GM19240 (cell line): ENCODE data around the gene GORASP1.

ENCODE experiments used
- DNase-seq: peaks from one replicate; pipeline ENCODE4 v3.0.0; 2011; ENCODE audit warnings: low spot score; ENCODE audit not compliant: insufficient read length

The GORASP1 gene

DNA sequence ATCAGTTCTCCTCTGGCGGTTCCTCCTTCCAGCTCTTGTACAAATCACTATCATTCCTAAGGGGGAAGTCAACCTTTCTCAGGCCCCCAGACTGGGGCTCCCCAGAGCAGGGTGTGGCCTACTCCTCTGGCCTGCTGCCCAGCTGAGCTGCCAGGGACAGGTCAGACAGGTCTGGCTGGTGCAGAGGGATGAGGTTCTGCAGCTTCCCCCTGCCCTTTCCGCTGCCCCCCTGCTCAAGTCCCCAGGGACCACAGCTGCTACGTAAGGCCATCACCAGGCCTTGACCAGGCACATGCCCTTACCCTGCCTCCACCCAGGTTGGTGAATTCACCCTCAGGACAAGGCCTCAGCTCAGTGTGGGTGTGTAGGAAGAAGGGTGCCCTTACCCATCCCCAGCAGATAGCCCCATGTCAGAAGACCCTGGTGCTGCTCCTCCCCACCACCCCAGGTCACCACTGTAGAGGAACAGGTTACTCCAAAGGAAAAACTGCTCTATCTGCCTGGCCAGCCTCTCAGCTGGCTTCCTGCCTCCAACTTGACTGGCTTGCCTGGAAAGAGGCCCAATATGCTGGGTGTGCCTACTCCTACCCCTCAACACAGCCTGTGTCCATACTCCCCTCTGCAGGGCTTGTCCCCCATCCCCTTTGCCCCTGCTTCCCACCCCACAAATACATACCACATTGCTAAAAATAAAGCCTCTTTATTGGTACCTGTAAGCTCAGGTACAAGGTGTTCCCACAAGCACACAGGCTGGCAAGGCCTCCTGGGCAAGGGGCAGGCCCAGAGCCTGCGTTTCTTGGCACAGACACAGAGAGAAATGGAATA lies 34.0 kb upstream of the GORASP1 start:
- no peak for DNase-seq

DNA sequence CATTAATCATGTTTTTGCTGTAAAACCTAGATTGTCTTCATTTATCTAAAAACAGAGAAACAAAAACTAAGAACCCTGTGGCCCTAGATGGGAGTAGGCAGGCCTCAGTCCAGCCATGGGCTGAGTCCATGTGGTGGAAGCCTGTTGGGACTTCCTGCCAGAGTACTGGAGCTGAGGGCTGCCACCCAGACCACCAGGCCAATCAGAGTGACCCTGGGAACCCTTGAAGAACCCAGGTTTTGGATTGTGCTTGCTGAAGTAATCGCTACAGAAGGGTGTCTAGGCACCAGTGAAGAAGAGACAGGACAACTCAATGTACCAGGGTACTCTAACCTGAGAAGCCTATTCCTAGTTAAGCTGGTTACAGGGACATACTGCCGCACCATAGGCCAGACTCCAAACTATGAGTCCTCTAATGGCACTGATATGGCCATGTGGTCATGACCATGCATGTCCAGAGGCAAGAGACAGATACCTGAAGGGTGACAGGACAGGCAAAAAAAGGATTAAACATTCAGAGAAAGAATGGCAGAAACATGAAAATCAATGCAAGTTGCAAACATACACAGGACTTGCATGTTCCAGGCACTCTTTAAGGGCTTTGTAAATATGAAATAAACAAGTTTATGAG lies 33.0 kb upstream of the GORASP1 start:
- DNase-seq = no peak

DNA sequence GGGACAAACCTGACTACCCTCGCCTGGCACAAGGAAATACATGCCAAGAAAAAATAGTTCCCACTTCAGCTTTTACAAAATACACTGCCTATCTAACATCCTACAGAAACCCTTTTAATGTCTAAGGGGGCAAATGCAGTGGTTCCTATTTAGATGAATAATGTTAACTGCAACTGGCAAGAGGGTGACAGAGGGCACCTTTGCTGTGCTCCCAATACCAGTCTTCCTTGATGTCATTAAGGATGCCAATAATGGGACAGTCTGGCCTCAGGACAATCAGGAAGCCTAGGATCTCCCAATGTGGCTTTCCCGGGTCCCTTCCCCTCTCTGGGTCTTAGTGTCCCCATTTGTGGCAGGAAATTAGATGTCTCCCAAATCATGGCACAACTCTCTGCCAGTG lies 32.0 kb upstream of the GORASP1 start:
- no peak for DNase-seq

DNA sequence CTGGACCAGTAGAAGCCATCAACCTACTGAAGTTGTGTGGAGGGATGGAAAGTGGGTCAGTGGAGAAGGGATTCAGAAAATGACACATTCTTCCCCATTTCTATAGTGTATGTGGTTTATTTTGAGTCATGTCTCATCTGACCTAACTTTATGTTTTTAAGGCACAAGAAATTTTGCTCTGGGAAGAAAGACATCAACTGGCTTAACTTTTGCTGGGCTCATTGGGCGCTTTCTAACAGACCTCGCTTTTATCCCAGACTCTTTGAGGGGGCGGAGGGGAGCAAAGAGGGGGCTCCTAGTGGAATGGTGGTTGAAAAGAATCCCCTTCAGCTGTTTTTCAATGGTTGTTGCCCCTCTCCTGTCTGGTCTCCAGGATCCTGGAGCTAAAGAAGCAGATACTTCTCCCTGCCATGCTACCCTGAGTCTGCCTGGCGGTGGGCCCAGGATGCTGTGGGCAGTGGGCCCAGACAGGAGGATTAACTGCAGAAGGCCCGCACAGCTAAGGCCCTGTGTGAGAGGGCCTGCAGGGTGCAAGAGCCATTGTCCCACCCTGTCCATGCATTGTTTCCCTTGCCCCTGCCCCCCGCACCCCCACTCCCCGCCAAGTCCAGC lies 31.5 kb upstream of the GORASP1 start:
- no peak for DNase-seq

DNA sequence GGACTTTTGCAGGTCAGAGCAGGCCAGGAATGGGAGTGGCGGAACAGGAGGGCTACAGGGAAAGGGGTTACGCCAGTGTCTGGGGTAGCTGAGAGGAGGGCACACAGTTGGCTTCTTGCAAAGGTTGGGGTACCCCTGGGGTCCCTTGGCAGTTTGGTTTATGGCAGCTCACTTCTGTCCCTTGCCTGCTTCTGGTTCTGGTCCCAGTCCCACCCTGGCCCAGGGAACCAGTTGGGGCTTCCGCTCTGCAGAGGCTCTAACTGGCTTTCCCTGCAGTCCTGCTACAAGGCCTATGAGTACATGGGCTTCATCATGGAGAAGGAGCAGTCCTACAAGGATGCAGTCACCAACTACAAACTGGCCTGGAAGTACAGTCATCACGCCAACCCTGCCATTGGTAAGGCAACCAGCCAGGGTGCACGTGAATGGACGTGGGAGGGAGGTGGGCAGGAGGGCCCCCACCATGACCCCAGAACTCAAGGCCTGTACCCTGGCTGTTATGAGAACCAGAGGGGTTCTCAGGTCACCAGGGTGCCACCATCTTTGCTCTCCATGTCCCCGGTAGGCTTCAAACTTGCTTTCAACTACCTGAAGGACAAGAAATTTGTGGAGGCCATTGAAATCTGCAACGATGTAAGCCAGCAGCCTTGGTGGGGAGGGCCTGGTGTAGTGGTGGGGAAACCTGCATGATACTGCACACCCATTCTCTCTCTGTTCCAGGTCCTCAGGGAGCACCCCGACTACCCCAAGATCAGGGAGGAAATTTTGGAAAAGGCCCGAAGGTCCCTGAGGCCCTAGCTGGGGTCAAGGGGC lies 30.8 kb upstream of the GORASP1 start:
- no peak for DNase-seq

DNA sequence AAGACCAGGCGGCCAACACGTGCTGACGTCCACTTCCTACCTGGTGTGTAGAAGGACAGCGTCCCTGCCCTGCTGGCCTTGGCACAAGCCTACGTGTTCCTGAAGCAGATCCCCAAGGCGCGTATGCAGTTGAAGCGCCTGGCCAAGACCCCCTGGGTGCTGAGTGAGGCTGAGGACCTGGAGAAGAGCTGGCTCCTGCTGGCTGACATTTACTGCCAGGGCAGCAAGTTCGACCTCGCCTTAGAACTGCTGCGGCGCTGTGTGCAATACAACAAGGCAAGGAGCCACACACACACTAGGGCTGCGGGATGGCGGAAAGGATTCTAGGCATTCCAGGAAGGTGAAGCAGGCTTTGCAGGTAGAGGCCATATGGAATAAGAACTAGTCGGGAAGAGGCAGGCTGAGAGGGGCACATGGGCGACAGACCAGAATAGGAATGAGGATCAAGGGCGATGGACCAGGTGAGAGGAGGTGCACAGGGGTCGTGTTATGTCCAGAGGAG lies 30.1 kb upstream of the GORASP1 start:
- no peak for DNase-seq

DNA sequence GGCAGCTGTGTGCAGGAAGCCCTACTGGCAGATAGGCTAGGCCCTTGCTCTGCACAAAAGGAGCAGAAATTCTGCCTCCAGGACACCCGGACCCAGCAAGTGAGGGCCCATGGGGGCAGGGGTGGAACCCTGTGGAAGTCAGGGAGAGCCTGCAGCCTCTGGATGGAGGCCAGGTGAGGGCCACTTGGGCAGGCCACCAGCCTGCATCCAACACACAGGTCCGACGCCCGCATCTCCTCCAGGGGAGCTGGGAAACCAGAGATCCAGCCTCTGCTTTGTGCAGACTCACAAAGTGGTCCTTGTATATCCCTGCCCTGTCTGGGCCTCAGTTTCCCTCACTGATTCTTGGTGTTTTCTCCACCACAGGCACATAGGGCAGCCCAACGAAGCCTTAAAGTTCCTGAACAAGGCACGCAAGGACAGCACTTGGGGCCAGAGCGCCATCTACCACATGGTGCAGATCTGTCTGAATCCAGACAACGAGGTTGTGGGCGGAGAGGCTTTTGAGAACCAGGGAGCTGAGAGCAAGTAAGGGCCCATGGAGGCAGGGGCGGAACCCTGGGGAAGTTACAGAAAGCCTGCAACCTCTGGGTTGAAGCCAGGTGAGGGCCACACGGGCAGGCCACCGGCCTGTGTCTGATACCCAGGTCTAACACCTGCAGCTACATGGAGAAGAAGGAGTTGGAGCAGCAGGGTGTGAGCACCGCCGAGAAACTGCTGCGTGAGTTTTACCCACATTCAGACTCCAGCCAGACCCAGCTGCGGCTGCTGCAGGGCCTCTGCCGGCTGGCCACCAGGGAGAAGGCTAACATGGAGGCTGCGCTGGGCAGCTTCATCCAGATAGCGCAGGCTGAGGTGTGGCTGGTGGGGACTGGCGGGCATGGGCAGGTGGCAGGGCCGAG lies 29.4 kb upstream of the GORASP1 start:
- no peak for DNase-seq

DNA sequence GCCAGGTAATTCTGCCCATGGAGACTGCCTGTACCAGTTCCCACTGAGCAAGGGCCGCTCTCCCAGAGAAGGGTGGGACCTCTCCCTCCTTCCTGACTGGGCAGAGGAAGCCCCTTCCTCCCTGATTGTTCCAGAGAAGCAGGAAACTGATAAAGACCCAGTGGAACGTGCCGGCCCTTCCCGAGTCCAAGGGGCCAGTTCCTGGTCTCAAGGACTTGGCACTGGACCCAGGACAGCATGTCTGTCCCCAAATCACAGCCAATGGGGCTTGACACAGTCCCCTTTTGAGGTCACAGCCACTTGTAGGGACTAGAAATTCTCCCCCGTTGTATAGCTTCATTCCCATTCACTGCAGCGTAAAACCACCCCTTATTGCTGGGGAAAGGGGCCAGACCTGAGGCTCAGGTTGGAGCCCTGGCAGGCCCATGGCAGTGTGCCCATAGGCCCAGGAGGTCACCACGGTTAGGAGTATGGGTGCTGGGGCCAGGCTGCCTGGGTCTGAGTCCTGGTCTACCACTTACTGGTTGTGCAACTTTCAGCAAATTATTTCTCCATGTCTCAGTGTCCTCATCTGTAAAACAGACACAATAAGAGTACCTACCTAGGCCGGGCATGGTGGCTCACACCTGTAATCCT lies 27.9 kb upstream of the GORASP1 start:
- no peak for DNase-seq

DNA sequence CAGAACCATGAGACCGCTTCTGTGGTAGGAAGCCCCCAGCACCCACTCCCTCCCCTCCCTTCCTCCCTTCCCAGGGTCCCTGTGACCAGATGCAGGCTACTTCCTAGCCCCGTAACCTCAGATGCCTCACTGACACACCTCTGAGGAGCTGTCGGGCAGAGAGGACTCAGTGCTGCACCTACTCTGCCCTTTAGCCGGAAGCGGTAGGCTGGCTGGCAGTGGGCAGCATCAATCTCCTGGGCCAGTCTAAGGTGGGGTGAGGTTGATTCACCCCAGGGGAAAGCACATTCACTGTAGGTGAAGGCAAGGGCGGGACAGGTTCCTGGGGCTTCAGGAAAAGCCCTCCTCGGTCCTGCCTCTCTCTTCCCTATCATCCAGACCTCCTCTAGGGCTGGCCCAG lies 26.9 kb upstream of the GORASP1 start:
- DNase-seq = no peak

DNA sequence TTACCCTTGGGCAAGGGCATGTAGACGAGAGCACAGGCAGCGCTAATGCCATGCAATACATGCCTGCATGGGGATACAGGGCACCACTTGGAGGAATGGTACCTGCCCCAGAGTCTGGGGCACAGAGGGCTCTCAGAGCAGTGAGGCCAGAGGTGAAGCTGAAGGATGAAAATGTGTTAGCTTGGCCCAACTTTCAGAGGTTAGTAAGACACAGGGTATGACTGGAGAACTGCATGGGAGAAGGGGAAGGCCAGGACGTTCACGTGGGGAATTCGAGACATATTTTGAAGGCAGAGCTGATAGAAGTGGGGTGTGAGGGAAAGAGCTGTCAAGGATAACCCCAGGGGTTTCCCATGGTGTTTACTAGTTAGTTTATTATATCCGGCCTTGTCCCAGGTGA lies 26.4 kb upstream of the GORASP1 start:
- no peak for DNase-seq

DNA sequence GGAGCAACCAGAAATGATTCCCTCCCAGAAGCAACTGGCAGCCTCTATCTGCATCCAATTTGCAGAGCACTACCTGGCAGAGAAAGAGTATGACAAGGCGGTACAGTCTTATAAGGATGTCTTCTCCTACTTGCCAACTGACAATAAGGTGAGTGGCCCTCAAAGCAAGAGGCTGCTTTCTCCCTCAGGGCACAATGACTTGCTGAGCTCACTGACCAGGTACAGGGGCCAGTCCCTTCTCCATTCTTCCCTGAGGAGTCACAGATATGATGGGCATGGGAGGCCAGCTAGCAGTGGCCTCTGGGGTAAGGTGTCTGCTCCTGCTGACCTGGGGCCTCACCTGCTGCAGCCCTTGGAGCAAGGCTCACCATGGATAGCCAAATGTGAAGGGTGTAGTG lies 25.7 kb upstream of the GORASP1 start:
- no peak for DNase-seq

DNA sequence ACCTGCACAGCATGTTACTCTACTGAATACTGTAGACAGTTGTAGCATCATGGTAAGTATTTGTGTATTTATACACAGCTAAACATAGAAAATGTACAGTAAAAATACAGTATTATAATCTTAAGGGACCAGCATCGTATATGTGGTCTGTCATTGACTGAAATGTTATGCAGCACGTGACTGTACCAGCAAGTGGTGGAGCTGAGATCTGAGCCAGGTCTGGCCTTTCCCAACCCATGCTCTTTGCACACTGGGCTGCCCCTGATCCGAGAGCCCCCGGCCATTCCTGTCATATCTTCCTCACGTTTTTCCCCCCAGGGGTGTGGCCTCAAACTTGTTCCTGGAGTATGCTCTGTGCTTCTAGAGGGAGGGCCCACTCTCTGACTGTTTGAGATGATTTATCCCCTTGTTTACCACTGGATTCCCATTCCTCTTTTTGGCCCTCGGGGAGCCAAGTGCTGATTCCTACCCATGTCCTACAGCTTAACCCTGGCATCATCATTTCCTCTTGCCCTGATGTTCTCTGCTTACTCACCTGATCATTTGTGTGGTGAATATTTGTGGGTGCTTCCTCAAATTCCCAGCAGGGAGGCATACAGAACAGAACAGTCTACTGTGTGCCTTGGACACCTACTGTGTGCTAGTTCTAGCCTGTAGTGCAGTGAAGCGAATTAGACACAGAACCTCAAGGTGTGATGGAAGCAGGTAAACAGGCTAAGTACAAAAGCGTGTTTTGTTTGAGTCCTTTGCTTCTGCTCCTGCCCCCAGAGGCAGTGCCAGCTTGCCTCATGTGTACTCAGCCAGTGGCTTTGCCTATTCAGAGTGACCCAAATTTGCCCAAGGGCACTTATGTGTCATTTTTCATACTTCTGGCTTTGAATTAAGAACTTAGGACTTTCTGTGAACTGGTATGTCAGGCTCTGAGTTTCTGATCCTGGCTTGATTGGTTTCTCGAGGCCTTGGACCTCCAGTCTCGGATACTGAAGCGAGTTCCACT lies 25.0 kb upstream of the GORASP1 start:
- no peak for DNase-seq

DNA sequence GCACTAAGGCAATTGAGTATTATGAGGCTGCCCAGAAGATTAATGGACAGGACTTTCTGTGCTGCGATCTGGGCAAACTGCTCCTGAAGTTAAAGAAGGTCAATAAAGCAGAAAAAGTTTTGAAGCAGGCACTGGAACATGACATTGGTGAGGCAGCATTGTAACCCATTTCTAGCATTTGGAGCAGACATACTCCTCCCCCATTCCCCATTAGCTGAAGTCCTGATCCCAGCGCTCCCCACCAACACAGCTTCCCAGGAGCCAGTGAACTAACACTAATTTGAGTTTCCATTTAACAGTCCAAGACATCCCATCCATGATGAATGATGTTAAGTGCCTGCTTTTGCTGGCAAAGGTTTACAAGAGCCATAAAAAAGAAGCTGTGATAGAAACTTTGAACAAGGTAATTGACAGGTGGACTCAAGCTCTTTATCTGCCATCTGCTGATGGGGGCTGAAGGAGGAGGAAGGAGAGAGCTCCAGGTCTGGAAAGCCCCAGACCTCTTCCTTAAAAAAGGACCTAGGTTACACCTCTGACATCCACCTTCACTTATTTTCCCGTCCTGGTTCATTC lies 23.4 kb upstream of the GORASP1 start:
- DNase-seq = no peak

DNA sequence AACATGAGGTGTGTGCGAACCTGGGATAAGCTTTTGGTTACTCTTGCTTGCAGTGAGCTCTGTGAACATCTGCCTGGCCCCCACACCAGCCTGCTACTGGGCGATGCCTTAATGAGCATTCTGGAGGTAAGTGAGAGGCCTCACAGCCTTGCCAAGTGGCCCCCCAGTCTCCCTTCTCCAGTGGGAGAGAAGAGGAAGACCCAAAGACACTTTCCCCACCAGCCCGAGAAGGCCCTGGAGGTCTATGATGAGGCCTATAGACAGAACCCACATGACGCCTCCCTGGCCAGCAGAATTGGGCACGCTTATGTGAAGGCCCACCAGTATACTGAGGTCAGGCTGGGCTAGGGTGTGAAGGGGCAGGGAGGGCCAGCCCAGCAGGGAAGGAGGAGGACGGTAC lies 22.6 kb upstream of the GORASP1 start:
- DNase-seq = no peak

DNA sequence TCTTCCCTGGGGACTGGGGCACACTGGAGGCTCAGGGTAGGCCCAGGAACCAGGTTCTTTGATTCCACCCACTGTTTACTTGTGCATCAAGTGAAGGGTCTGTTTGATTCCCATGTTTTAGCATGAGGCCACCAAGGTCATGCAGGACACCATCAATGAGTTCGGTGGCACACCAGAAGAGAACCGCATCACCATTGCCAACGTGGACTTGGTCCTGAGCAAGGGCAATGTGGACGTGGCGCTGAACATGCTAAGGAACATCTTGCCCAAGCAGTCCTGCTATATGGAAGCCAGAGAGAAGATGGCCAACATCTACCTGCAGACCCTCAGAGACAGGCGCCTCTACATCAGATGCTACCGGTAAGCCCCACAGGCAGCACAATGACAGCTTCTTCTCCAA lies 21.5 kb upstream of the GORASP1 start:
- no peak for DNase-seq

DNA sequence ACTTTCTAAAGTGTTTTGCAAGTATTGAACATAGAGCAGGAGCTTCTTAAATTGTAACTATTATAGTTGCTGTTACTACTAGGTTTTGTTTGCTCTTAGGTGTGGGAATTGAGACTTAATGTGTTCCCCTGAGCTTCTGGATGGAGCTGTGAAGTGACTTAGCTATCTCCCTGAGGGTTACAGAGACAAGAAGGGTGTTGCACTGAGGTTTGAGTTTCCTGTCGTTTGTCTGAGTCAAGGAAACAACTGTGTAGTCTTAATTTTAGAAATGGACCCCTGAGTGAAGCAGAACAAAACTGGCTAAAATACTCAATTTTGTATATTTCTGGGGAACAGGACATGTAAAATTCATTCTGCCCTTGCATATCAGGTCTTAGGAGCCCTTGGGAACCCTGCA lies 20.5 kb upstream of the GORASP1 start:
- no peak for DNase-seq

DNA sequence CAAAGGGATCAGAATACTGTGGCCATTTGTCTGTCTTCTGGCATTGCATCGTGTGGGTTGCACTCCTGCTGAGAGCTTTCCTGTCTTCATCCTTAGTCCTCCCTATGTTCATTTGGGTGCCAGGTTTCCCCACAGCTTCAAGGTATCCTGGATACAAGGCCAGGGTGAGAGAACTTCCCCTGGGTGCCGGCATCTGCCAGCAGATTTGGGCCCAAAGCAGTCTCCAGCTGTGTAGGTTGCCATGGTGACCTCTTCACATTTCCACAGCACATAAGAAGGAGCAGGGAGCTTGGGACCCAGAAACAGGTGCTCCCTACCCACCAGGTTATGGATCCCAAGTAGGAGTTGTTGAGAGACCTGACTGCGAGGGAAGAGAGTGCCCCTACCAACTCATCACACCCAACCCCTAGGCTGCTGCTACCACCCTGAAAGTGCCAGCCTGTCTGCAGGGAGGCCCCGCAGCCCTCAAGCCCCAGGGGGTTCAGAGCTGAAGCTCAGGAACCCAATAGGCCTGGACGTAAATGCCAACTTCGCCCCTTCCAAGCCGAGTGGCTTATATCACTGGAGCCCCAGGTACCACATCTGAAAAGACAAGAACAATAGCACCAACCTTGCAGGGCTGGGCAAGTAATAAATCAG lies 20.0 kb upstream of the GORASP1 start:
- DNase-seq = no peak

DNA sequence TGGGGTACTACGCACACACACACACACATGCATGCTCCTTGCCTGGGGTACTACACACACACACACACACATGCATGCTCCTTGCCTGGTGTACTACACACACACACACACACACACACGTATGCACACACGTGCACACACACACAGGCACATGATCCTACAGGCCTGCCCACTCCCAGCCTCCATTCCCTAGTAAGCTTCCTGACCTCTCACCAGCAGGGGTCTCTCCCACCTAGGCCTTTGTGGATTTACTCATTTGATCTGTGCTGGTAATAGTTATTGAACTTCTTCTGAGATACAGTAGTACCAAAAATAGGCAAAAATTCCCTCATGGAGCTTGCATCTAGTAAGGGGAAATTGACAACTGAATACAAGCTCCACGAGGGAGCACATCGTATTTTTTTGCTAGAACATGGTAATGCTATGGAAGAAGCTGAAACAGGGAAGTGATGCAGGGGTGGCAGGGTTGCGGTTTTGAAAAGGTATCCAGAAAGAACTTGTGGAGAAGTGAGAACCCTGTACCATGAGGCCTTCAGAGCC lies 19.2 kb upstream of the GORASP1 start:
- no peak for DNase-seq
